ENCODE results near the gene OLA1. TPM values are rescaled to one million over a fixed set of nuclear protein-coding genes. Genes with fewer than 3 reads are reported as not detected.

Gene OLA1
- total RNA-seq, 1 experiment from 2014 or later, result 182 TPM

GRCh38 chr2:174036825-174037224 lies 211.5 kb downstream of the OLA1 start:
- Histone ChIP-seq H3K9me2 (replicated peaks; ENCODE audit: low read length) (no peaks in the 10 kb centered on the region), H3K27me3 (ENCODE audit: low read length) (no peaks in the 10 kb centered on the region), H3K4me2 (ENCODE audit: low read length) (0 out of 2 replicates have a peak overlapping the region, but pooled peaks have one; percentile 50), H3K9me3 (ENCODE audit: low read length) (no peaks in the 10 kb centered on the region), H3K36me3 (ENCODE audit: low read depth, low read length) (no peaks in the 10 kb centered on the region), H4K20me1 (ENCODE audit: low read length) (no peaks in the 10 kb centered on the region), H3K9ac (ENCODE audit: low read length) (no peak overlapping the region), H3K27ac (ENCODE audit: low read length) (0 out of 2 replicates have a peak overlapping the region, but pooled peaks have one; percentile 31), H3K79me2 (ENCODE audit: low read length) (no peaks in the 10 kb centered on the region), H2AFZ (ENCODE audit: low read length) (no peak overlapping the region), H3K4me3 (ENCODE audit: low read length) (no peak overlapping the region), H3K4me1 (ENCODE audit: insufficient read depth, low read length) (peaks cover 38% of the 10 kb centered on the region), H3F3A (ENCODE audit: low read length, unreplicated experiment) (no peaks in the 10 kb centered on the region)
- ATAC-seq, result no peak
- CTCF ChIA-PET, result no interaction called here
- no peak for DNase-seq
- POLR2A ChIA-PET (ENCODE audit: unreplicated experiment), result no interaction called here
- intact Hi-C loops (cut with micrococcal nuclease), result loop anchor here (1.0 to 5.0 kb wide), 3 partner anchors 65 to 465 kb away; no protein-coding TSS in a partner anchor
- TF ChIP-seq, protein P1, sequence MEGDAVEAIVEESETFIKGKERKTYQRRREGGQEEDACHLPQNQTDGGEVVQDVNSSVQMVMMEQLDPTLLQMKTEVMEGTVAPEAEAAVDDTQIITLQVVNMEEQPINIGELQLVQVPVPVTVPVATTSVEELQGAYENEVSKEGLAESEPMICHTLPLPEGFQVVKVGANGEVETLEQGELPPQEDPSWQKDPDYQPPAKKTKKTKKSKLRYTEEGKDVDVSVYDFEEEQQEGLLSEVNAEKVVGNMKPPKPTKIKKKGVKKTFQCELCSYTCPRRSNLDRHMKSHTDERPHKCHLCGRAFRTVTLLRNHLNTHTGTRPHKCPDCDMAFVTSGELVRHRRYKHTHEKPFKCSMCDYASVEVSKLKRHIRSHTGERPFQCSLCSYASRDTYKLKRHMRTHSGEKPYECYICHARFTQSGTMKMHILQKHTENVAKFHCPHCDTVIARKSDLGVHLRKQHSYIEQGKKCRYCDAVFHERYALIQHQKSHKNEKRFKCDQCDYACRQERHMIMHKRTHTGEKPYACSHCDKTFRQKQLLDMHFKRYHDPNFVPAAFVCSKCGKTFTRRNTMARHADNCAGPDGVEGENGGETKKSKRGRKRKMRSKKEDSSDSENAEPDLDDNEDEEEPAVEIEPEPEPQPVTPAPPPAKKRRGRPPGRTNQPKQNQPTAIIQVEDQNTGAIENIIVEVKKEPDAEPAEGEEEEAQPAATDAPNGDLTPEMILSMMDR (conservative IDR thresholded peaks at IDR 0.05; ENCODE audit: low read depth, low read length), result no peak
- TF ChIP-seq EZH2 (IDR thresholded peaks at IDR 0.05; ENCODE audit: low read length, unreplicated experiment) (no peak), EZH2phosphoT487 (IDR thresholded peaks at IDR 0.05; ENCODE audit: borderline replicate concordance, low read length) (no peak)
- no TSS peak for BruUV-seq (replicated peaks)

DNA sequence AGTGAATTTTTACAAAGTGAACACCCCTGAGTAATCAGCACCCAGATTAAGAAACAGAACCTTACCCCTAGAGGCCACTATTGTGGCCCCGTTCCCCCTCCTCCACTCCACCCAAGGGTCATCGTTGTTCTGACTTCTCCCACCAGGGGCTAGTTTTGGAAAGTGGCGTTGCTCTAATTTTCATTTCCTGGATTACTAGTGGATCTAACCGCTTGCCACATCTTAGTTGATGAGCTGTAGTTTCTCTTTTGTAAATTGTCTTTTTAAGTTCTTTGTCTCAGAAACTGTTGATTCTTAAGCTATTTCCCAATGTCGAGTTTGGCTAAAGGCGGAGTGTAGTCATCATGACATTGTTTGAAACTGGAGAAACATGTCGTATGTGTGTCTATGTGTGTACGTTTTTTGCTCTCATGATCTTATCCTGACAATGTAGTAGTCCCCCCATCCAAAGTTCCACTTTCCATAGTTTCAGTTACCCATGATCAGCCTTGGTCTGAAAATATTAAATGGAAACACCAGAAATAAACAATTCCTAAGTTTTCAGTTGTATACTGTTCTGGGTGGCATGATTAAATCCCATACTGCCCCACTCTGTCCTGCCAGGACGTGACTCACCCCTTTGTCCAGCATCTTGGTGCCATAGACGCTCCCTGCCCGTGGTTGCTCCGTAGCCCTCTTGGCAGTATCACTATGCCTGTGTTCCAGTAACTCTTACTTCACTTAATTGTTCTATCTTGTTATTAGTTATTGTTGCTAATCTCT lies 212.2 kb downstream of the OLA1 start:
- peak overlapping the region; percentile 58 for H2AFZ ChIP-seq (ENCODE audit: low read length)
- no peaks in the 10 kb centered on the region for H3K79me2 ChIP-seq (ENCODE audit: low read length)
- CTCF ChIA-PET, result no interaction called here
- no peaks in the 10 kb centered on the region for H3K9me2 ChIP-seq (replicated peaks; ENCODE audit: low read length)
- ATAC-seq (peak; percentile 65), DNase-seq (peak; percentile 61)
- H3K4me2 ChIP-seq (ENCODE audit: low read length), result peak overlapping the region; percentile 50
- H3K9ac ChIP-seq (ENCODE audit: low read length), result no peak overlapping the region
- BruUV-seq (replicated peaks), result no TSS peak
- intact Hi-C loops (cut with micrococcal nuclease), result loop anchor here (1.0 to 5.0 kb wide), 3 partner anchors 64 to 464 kb away; no protein-coding TSS in a partner anchor
- no peaks in the 10 kb centered on the region for H3K36me3 ChIP-seq (ENCODE audit: low read depth, low read length)
- TF ChIP-seq EZH2phosphoT487 (IDR thresholded peaks at IDR 0.05; ENCODE audit: borderline replicate concordance, low read length), result no peak
- TF ChIP-seq, protein P1 (conservative IDR thresholded peaks at IDR 0.05; ENCODE audit: low read depth, low read length), result peak; percentile 26; the same call in 1 of the 2 replicates
- peak overlapping the region; percentile 31 for H3K27ac ChIP-seq (ENCODE audit: low read length)
- no peaks in the 10 kb centered on the region for H3K9me3 ChIP-seq (ENCODE audit: low read length)
- H3F3A ChIP-seq (ENCODE audit: low read length, unreplicated experiment), result no peaks in the 10 kb centered on the region
- no peak overlapping the region for H3K4me3 ChIP-seq (ENCODE audit: low read length)
- no peaks in the 10 kb centered on the region for H3K27me3 ChIP-seq (ENCODE audit: low read length)
- POLR2A ChIA-PET (ENCODE audit: unreplicated experiment), result no interaction called here
- H4K20me1 ChIP-seq (ENCODE audit: low read length), result no peaks in the 10 kb centered on the region
- H3K4me1 ChIP-seq (ENCODE audit: insufficient read depth, low read length), result peaks cover 45% of the 10 kb centered on the region

GRCh38 chr2:174035117-174035635 lies 213.2 kb downstream of the OLA1 start:
- H3K9ac ChIP-seq (ENCODE audit: low read length), result no peak overlapping the region
- H3K9me3 ChIP-seq (ENCODE audit: low read length), result no peaks in the 10 kb centered on the region
- no TSS peak for BruUV-seq (replicated peaks)
- H2AFZ ChIP-seq (ENCODE audit: low read length), result no peak overlapping the region
- H3K27me3 ChIP-seq (ENCODE audit: low read length), result no peaks in the 10 kb centered on the region
- POLR2A ChIA-PET (ENCODE audit: unreplicated experiment), result no interaction called here
- H3K4me3 ChIP-seq (ENCODE audit: low read length), result no peak overlapping the region
- no peak for ATAC-seq
- H3F3A ChIP-seq (ENCODE audit: low read length, unreplicated experiment), result no peaks in the 10 kb centered on the region
- H3K27ac ChIP-seq (ENCODE audit: low read length), result peak overlapping the region; percentile 31; the same call in 1 of the 2 replicates
- CTCF ChIA-PET, result no interaction called here
- peaks cover 46% of the 10 kb centered on the region for H3K4me1 ChIP-seq (ENCODE audit: insufficient read depth, low read length)
- H3K36me3 ChIP-seq (ENCODE audit: low read depth, low read length), result no peaks in the 10 kb centered on the region
- no peak overlapping the region for H3K4me2 ChIP-seq (ENCODE audit: low read length)
- H3K9me2 ChIP-seq (replicated peaks; ENCODE audit: low read length), result no peaks in the 10 kb centered on the region
- no peaks in the 10 kb centered on the region for H4K20me1 ChIP-seq (ENCODE audit: low read length)
- TF ChIP-seq EZH2 (IDR thresholded peaks at IDR 0.05; ENCODE audit: low read length, unreplicated experiment) (no peak), EZH2phosphoT487 (IDR thresholded peaks at IDR 0.05; ENCODE audit: borderline replicate concordance, low read length) (no peak)
- TF ChIP-seq, protein P1 (conservative IDR thresholded peaks at IDR 0.05; ENCODE audit: low read depth, low read length), result no peak
- no peaks in the 10 kb centered on the region for H3K79me2 ChIP-seq (ENCODE audit: low read length)
- intact Hi-C loops (cut with micrococcal nuclease), result loop anchor here (5.0 kb wide), 2 partner anchors 82 to 463 kb away; no protein-coding TSS in a partner anchor
- peak; percentile 9 for DNase-seq

Data from PC-3 (cell line).